Measurements from ENCODE around the gene XAGE5.
A peak's percentile ranks its signal among the peaks of the same experiment; 100 is the strongest.
"Not testable (repeated sequence)": the region's sequence is repeated elsewhere in the genome, so short reads cannot be mapped to it uniquely, and the experiment has no call there.

Gene XAGE5

GRCh38 chrX:52811065-52811625 is at the start of gene XAGE5:
TSS of gene XAGE5 (plus strand) at chrX:52811287. CDS start at chrX:52812567, 1,280 bp downstream.
- no peak for DNase-seq (ENCODE audit: low read depth)

- DNase-seq (ENCODE audit: low read depth): not testable (repeated sequence)
Observed at GRCh38 chrX:52765983-52766382, 45.1 kb upstream of the XAGE5 start.

GRCh38 chrX:52773504-52773903 is 37.6 kb upstream of the XAGE5 start:
- not testable (repeated sequence) for DNase-seq (ENCODE audit: low read depth)

GRCh38 chrX:52797327-52797726 is 13.8 kb upstream of the XAGE5 start, which contains the start of gene SPANXN5:
TSS of gene SPANXN5 (minus strand) at chrX:52797427. CDS start at chrX:52797348, 79 bp downstream.
- DNase-seq (ENCODE audit: low read depth): not testable (repeated sequence)

- DNase-seq (ENCODE audit: low read depth): not testable (repeated sequence)
Observed at GRCh38 chrX:52804876-52805275, 6.2 kb upstream of the XAGE5 start.

- no peak for DNase-seq (ENCODE audit: low read depth)
Observed at GRCh38 chrX:52819788-52820187, 8.7 kb downstream of the XAGE5 start.

- DNase-seq (ENCODE audit: low read depth): no peak
Observed at GRCh38 chrX:52821079-52821760, 10.1 kb downstream of the XAGE5 start.

- no peak for DNase-seq (ENCODE audit: low read depth)
Observed at GRCh38 chrX:52824608-52825007, 13.5 kb downstream of the XAGE5 start.

- no peak for DNase-seq (ENCODE audit: low read depth)
Observed at GRCh38 chrX:52830551-52830950, 19.5 kb downstream of the XAGE5 start.

- DNase-seq (ENCODE audit: low read depth): no peak
Observed at GRCh38 chrX:52839137-52839536, 28.1 kb downstream of the XAGE5 start.

- not testable (repeated sequence) for DNase-seq (ENCODE audit: low read depth)
Observed at GRCh38 chrX:52843619-52844018, 32.5 kb downstream of the XAGE5 start.

- peak; percentile 14 for DNase-seq (ENCODE audit: low read depth)
Observed at GRCh38 chrX:52852110-52852860, 41.2 kb downstream of the XAGE5 start.

GRCh38 chrX:52856991-52857525 is 46.0 kb downstream of the XAGE5 start:
- not testable (repeated sequence) for DNase-seq (ENCODE audit: low read depth)

GRCh38 chrX:52865343-52865998 is 54.4 kb downstream of the XAGE5 start:
- DNase-seq (ENCODE audit: low read depth): no peak
